SK-N-SH treated with all-trans-retinoic acid at 6 μM for 48 hours (cell line): ENCODE results near the gene ETNPPL.

ENCODE experiments used
- ARNTL ChIP-seq: fragments of 450-650 bp; formaldehyde crosslinking; IDR thresholded peaks from 2 replicates; pipeline ENCODE4 v1.5.0; 2020; ENCODE audit warnings: low read depth, mild to moderate bottlenecking, moderate library complexity, borderline replicate concordance
- CREB5 ChIP-seq: fragments of 250-450 bp; sonication (Bioruptor Pico); IDR thresholded peaks from 2 replicates; pipeline ENCODE4 v1.5.1; 2020; ENCODE audit warnings: low read depth, mild to moderate bottlenecking, moderate library complexity
- GLIS3 ChIP-seq: fragments of 250-450 bp; sonication (Bioruptor Pico); IDR thresholded peaks from 2 replicates; pipeline ENCODE4 v1.5.0; 2020; ENCODE audit warnings: mild to moderate bottlenecking, moderate library complexity
- POU6F1 ChIP-seq: fragments of 250-450 bp; sonication (Bioruptor Pico); IDR thresholded peaks from 2 replicates; pipeline ENCODE4 v1.8.0; 2021; ENCODE audit warnings: low read depth, mild to moderate bottlenecking, moderate library complexity, borderline replicate concordance
- TCF4 ChIP-seq: fragments of 250-450 bp; sonication (Bioruptor Pico); IDR thresholded peaks from 2 replicates; pipeline ENCODE4 v1.8.0; 2021; ENCODE audit warnings: mild to moderate bottlenecking, moderate library complexity, borderline replicate concordance
- ZC3H10 ChIP-seq: fragments of 250-450 bp; sonication (Bioruptor Pico); IDR thresholded peaks from 2 replicates; pipeline ENCODE4 v1.5.1; 2021; ENCODE audit warnings: mild to moderate bottlenecking, moderate library complexity
- ZFP3 ChIP-seq: fragments of 250-450 bp; sonication (Bioruptor Pico); IDR thresholded peaks from 2 replicates; pipeline ENCODE4 v1.5.0; 2020; ENCODE audit warnings: mild to moderate bottlenecking, moderate library complexity
- ZNF565 ChIP-seq: fragments of 450-650 bp; formaldehyde crosslinking; conservative IDR thresholded peaks from 2 replicates; pipeline ENCODE4 v1.5.0; 2020; ENCODE audit warnings: low read depth, mild to moderate bottlenecking, moderate library complexity
- TF ChIP-seq, protein P1 (sequence below): fragments of 250-450 bp; sonication (Bioruptor Pico); IDR thresholded peaks from 2 replicates; pipeline ENCODE4 v1.8.0; 2020; ENCODE audit warnings: mild to moderate bottlenecking, moderate library complexity, borderline replicate concordance
- TF ChIP-seq, protein P2 (sequence below): fragments of 250-450 bp; sonication (Bioruptor Pico); IDR thresholded peaks from 2 replicates; pipeline ENCODE4 v1.5.1; 2021; ENCODE audit warnings: mild to moderate bottlenecking, moderate library complexity

- no peak for TF ChIP-seq ARNTL (CRISPR knock-in tag)
- no peak for TF ChIP-seq ZFP3
- no peak for TF ChIP-seq ZNF565
- no peak for TF ChIP-seq CREB5 (CRISPR knock-in tag)
- TF ChIP-seq, protein P1, sequence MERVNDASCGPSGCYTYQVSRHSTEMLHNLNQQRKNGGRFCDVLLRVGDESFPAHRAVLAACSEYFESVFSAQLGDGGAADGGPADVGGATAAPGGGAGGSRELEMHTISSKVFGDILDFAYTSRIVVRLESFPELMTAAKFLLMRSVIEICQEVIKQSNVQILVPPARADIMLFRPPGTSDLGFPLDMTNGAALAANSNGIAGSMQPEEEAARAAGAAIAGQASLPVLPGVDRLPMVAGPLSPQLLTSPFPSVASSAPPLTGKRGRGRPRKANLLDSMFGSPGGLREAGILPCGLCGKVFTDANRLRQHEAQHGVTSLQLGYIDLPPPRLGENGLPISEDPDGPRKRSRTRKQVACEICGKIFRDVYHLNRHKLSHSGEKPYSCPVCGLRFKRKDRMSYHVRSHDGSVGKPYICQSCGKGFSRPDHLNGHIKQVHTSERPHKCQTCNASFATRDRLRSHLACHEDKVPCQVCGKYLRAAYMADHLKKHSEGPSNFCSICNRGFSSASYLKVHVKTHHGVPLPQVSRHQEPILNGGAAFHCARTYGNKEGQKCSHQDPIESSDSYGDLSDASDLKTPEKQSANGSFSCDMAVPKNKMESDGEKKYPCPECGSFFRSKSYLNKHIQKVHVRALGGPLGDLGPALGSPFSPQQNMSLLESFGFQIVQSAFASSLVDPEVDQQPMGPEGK, result no peak
- TF ChIP-seq, protein P2, sequence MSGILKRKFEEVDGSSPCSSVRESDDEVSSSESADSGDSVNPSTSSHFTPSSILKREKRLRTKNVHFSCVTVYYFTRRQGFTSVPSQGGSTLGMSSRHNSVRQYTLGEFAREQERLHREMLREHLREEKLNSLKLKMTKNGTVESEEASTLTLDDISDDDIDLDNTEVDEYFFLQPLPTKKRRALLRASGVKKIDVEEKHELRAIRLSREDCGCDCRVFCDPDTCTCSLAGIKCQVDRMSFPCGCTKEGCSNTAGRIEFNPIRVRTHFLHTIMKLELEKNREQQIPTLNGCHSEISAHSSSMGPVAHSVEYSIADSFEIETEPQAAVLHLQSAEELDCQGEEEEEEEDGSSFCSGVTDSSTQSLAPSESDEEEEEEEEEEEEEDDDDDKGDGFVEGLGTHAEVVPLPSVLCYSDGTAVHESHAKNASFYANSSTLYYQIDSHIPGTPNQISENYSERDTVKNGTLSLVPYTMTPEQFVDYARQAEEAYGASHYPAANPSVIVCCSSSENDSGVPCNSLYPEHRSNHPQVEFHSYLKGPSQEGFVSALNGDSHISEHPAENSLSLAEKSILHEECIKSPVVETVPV (CRISPR knock-in tag), result no peak
- no peak for TF ChIP-seq GLIS3
- no peak for TF ChIP-seq POU6F1 (CRISPR knock-in tag)
- TF ChIP-seq TCF4 (CRISPR knock-in tag), result no peak
- TF ChIP-seq ZC3H10 (CRISPR knock-in tag), result no peak
Measured at GRCh38 chr4:108758498-108758897, 4.4 kb downstream of the ETNPPL start.
